ENCODE data around the gene S100A12.
A peak's percentile ranks its signal among the peaks of the same experiment; 100 is the strongest.

DNA sequence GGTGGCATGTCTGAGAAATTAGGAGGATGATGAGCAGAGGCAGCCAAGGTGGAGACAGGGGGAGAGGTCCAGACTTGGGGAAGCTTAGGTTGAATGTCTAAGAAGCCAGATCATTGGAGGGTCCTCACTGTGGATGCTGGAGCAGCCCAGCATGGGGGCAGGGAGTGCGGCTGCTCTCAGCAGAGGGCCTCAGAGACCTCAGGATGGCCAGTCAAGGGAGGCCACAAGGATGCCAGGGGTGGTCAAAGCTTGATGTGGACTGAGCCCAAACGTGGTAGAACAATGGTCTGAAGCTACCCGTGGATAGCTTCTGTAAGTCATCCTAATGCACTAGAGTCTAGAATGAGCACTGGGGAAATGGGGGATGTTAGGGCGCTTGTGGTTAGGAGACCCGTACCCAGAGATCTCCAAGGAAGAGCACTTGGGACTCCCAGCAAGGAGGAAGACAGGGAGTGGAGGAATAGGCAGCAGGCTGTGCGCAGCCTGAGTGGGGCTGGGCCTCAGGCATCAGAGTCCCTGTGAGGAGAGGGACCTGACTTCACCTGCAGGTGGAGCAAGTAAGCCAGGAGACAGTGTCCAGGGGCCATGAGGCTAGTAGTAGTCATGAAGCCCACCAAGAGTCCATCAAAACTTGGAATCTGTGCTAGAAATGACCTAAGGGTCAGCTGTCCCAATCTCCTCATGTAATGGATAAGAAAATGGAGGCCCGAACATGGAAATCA lies 22.0 kb downstream of the S100A12 start:
- TF ChIP-seq CTCF (conservative IDR thresholded peaks at IDR 0.05) (peak; percentile 80), EZH2 (IDR thresholded peaks at IDR 0.05; ENCODE audit: low read depth) (no peak)
